GM23338 (cell line): Measurements from ENCODE around the gene CYS1. TPM values are rescaled to one million over a fixed set of nuclear protein-coding genes. Genes with fewer than 3 reads are reported as not detected.

Source experiments
- ATAC-seq: fragments of 200-7000 bp; cut with Tn5 transposase; 3 replicates; pipeline ENCODE4 v1.9.1; 2020
- DNase-seq: peaks from one replicate; pipeline ENCODE4 v3.0.0-alpha.2; 2015; ENCODE audit warnings: low spot score
- H2AFZ ChIP-seq: fragments of 200-600 bp; sonication (generic); 2 replicates; pipeline ENCODE4 v1.8.0; 2016; ENCODE audit warnings: antibody characterized with exemption, mild to moderate bottlenecking, moderate library complexity
- H3F3A ChIP-seq: fragments of 200-600 bp; sonication (generic); replicated peaks from 2 replicates; pipeline ENCODE4 v1.8.0; 2017; ENCODE audit warnings: antibody characterized with exemption, mixed run types, low read depth
- H3K27ac ChIP-seq: fragments of 200-600 bp; sonication (generic); 2 replicates; pipeline ENCODE4 v1.6.1; 2016; ENCODE audit warnings: low read depth
- H3K27me3 ChIP-seq: fragments of 200-600 bp; sonication (generic); 2 replicates; pipeline ENCODE4 v1.8.0; 2016; ENCODE audit warnings: mild to moderate bottlenecking, mixed run types, moderate library complexity; ENCODE audit not compliant: insufficient read depth
- H3K36me3 ChIP-seq: fragments of 200-600 bp; sonication (generic); 2 replicates; pipeline ENCODE4 v1.8.0; 2016; ENCODE audit warnings: mild to moderate bottlenecking; ENCODE audit not compliant: insufficient read depth
- H3K4me1 ChIP-seq: fragments of 200-600 bp; sonication (generic); 2 replicates; pipeline ENCODE4 v1.8.0; 2016; ENCODE audit warnings: mild to moderate bottlenecking, moderate library complexity; ENCODE audit not compliant: insufficient read depth
- H3K4me2 ChIP-seq: fragments of 200-600 bp; sonication (generic); 2 replicates; pipeline ENCODE4 v1.7.1; 2017; ENCODE audit warnings: mixed run types
- H3K4me3 ChIP-seq: fragments of 200-600 bp; sonication (generic); 2 replicates; pipeline ENCODE4 v1.6.1; 2016; ENCODE audit warnings: mixed run types
- H3K79me2 ChIP-seq: fragments of 200-600 bp; sonication (generic); replicated peaks from 2 replicates; pipeline ENCODE4 v1.8.0; 2017; ENCODE audit warnings: mild to moderate bottlenecking; ENCODE audit not compliant: insufficient read depth
- H3K9me2 ChIP-seq: fragments of 200-600 bp; sonication (generic); 2 replicates; pipeline ENCODE4 v1.8.0; 2017; ENCODE audit not compliant: insufficient read depth
- H4K20me1 ChIP-seq: fragments of 200-600 bp; sonication (generic); replicated peaks from 2 replicates; pipeline ENCODE4 v1.8.0; 2017; ENCODE audit warnings: mild to moderate bottlenecking; ENCODE audit not compliant: insufficient read depth
- H3K27ac Mint-ChIP-seq: 2 replicates; pipeline ENCODE4 v1.8.0; 2020; ENCODE audit warnings: inconsistent platforms, mild to moderate bottlenecking, moderate library complexity, mixed read lengths
- H3K27me3 Mint-ChIP-seq: 3 replicates; pipeline ENCODE4 v1.8.0; 2022; ENCODE audit warnings: low read depth, mild to moderate bottlenecking, moderate library complexity, mixed read lengths, inconsistent platforms; ENCODE audit not compliant: insufficient read depth, poor library complexity
- H3K36me3 Mint-ChIP-seq: 3 replicates; pipeline ENCODE4 v1.8.0; 2021; ENCODE audit warnings: low read depth, mild to moderate bottlenecking, inconsistent platforms, moderate library complexity, mixed read lengths
- H3K4me1 Mint-ChIP-seq: 3 replicates; pipeline ENCODE4 v1.8.0; 2020; ENCODE audit warnings: mild to moderate bottlenecking, inconsistent platforms, mixed read lengths
- H3K4me3 Mint-ChIP-seq: 3 replicates; pipeline ENCODE4 v1.8.0; 2021; ENCODE audit warnings: moderate library complexity, mild to moderate bottlenecking, inconsistent platforms, mixed read lengths
- H3K9me3 Mint-ChIP-seq: 3 replicates; pipeline ENCODE4 v1.8.0; 2020; ENCODE audit warnings: moderate library complexity, mild to moderate bottlenecking, inconsistent platforms, mixed read lengths
- CREB1 ChIP-seq: fragments of 250-450 bp; sonication (Bioruptor Pico); IDR thresholded peaks from 2 replicates; pipeline ENCODE4 v1.5.0; 2020; ENCODE audit warnings: low read depth, mild to moderate bottlenecking, moderate library complexity
- EZH2 ChIP-seq: fragments of 200-600 bp; sonication (generic); IDR thresholded peaks from one replicate; pipeline ENCODE4 v1.8.0; 2017; ENCODE audit warnings: antibody characterized with exemption, mild to moderate bottlenecking, low read depth; ENCODE audit not compliant: unreplicated experiment
- EZH2phosphoT487 ChIP-seq: fragments of 200-600 bp; sonication (generic); IDR thresholded peaks from one replicate; pipeline ENCODE4 v1.8.1; 2018; ENCODE audit warnings: antibody characterized with exemption; ENCODE audit not compliant: unreplicated experiment
- JUNB ChIP-seq: IDR thresholded peaks from one replicate; pipeline ENCODE4 v1.6.1; 2016; ENCODE audit warnings: antibody characterized with exemption; ENCODE audit not compliant: unreplicated experiment
- NANOG ChIP-seq: IDR thresholded peaks from 2 replicates; pipeline ENCODE4 v1.6.1; 2016; ENCODE audit warnings: antibody characterized with exemption, borderline replicate concordance
- POLR2AphosphoS5 ChIP-seq: IDR thresholded peaks from 2 replicates; pipeline ENCODE4 v1.6.1; 2016; ENCODE audit warnings: antibody characterized with exemption, low read depth
- STAT1 ChIP-seq: IDR thresholded peaks from one replicate; pipeline ENCODE4 v1.6.1; 2016; ENCODE audit warnings: antibody characterized with exemption; ENCODE audit not compliant: unreplicated experiment
- ZNF114 ChIP-seq: fragments of 250-450 bp; sonication (Bioruptor Pico); IDR thresholded peaks from 2 replicates; pipeline ENCODE4 v1.5.0; 2020; ENCODE audit warnings: mild to moderate bottlenecking, moderate library complexity
- ZNF331 ChIP-seq: fragments of 250-450 bp; sonication (Bioruptor Pico); IDR thresholded peaks from 2 replicates; pipeline ENCODE4 v1.5.0; 2020; ENCODE audit warnings: low read depth, mild to moderate bottlenecking, moderate library complexity
- ZNF462 ChIP-seq: fragments of 250-450 bp; sonication (Bioruptor Pico); IDR thresholded peaks from 2 replicates; pipeline ENCODE4 v1.5.0; 2020; ENCODE audit warnings: mild to moderate bottlenecking, moderate library complexity
- polyA plus RNA-seq: library from polyadenylated mRNA; unstranded; fragments of >200 nt; fragmentation: Nextera tagmentation; extraction: Ambion mirVana; gene quantifications from 2 replicates; pipeline ENCODE4 v1.2.1, GENCODE V29; 2016
- total RNA-seq: library from RNA; depleted of rRNA; stranded (reverse); fragments of >200 nt; shearing (Covaris generic); gene quantifications from 2 replicates; pipeline ENCODE4 v1.2.3, GENCODE V29; 2014
- TF ChIP-seq, protein P1 (sequence below): IDR thresholded peaks from 2 replicates; pipeline ENCODE4 v1.6.1; 2016; ENCODE audit warnings: antibody characterized with exemption
- TF ChIP-seq, protein P2 (sequence below): IDR thresholded peaks from one replicate; pipeline ENCODE4 v1.6.1; 2018; ENCODE audit warnings: antibody characterized with exemption; ENCODE audit not compliant: unreplicated experiment
- TF ChIP-seq, protein P3 (sequence below), 2 experiments: fragments of 200-600 bp in 1 of 2; sonication (generic) in 1 of 2; conservative IDR thresholded peaks; 2 replicates each; pipeline versions ENCODE4 v1.5.1 to v1.6.1; 2016 to 2017; ENCODE audit warnings: antibody characterized with exemption in 2 of 2, low read depth in 2 of 2, mild to moderate bottlenecking in 2 of 2, moderate library complexity in 1 of 2

Gene CYS1
- total and polyA plus RNA-seq, 2 experiments from 2014 or later = 0.31 to 0.32 TPM

DNA sequence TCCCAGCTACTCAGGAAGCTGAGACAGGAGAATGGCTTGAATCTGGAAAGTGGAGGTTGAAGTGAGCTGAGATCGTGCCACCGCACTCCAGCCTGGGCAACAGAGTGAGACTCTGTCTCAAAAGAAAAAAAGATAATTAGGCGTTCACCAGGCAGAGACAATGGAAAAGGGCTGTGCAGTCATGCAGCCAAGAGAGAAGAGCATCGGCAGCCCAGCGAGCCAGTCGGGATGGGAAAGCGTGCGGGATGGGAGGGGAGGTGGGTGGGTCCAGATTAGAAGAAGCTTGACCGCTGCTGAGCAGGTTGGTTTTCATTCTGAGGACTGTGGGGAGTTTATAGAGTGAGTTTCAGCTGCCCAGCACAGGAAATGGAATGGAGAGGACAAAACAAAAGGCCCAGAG is 15.0 kb upstream of the CYS1 start:
- Histone ChIP-seq H3K4me1 (no peaks in the 10 kb centered on the region; the same call in 1 of the 2 replicates), H3F3A (no peaks in the 10 kb centered on the region), H3K27ac (no peak overlapping the region), H3K79me2 (no peaks in the 10 kb centered on the region), H4K20me1 (no peaks in the 10 kb centered on the region), H3K4me2 (no peak overlapping the region), H3K27me3 (no peaks in the 10 kb centered on the region), H3K9me2 (no peaks in the 10 kb centered on the region), H3K4me3 (no peak overlapping the region), H3K36me3 (no peaks in the 10 kb centered on the region), H2AFZ (no peak overlapping the region)
- ATAC-seq (no peak), DNase-seq (no peak)
- Mint-ChIP-seq H3K9me3 (0 out of 3 replicates have a peak, but pooled peaks cover 8% of the 10 kb centered on the region), H3K27ac (no peak overlapping the region), H3K4me3 (no peak overlapping the region), H3K27me3 (peaks cover 12% of the 10 kb centered on the region), H3K36me3 (no peaks in the 10 kb centered on the region), H3K4me1 (peaks cover 27% of the 10 kb centered on the region)
- TF ChIP-seq, protein P1, sequence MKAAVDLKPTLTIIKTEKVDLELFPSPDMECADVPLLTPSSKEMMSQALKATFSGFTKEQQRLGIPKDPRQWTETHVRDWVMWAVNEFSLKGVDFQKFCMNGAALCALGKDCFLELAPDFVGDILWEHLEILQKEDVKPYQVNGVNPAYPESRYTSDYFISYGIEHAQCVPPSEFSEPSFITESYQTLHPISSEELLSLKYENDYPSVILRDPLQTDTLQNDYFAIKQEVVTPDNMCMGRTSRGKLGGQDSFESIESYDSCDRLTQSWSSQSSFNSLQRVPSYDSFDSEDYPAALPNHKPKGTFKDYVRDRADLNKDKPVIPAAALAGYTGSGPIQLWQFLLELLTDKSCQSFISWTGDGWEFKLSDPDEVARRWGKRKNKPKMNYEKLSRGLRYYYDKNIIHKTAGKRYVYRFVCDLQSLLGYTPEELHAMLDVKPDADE = no peak
- no peak for TF ChIP-seq NANOG
- TF ChIP-seq, protein P2, sequence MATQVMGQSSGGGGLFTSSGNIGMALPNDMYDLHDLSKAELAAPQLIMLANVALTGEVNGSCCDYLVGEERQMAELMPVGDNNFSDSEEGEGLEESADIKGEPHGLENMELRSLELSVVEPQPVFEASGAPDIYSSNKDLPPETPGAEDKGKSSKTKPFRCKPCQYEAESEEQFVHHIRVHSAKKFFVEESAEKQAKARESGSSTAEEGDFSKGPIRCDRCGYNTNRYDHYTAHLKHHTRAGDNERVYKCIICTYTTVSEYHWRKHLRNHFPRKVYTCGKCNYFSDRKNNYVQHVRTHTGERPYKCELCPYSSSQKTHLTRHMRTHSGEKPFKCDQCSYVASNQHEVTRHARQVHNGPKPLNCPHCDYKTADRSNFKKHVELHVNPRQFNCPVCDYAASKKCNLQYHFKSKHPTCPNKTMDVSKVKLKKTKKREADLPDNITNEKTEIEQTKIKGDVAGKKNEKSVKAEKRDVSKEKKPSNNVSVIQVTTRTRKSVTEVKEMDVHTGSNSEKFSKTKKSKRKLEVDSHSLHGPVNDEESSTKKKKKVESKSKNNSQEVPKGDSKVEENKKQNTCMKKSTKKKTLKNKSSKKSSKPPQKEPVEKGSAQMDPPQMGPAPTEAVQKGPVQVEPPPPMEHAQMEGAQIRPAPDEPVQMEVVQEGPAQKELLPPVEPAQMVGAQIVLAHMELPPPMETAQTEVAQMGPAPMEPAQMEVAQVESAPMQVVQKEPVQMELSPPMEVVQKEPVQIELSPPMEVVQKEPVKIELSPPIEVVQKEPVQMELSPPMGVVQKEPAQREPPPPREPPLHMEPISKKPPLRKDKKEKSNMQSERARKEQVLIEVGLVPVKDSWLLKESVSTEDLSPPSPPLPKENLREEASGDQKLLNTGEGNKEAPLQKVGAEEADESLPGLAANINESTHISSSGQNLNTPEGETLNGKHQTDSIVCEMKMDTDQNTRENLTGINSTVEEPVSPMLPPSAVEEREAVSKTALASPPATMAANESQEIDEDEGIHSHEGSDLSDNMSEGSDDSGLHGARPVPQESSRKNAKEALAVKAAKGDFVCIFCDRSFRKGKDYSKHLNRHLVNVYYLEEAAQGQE = no peak
- no peak for TF ChIP-seq ZNF114 (CRISPR knock-in tag)
- no peak for TF ChIP-seq JUNB
- TF ChIP-seq, protein P3, sequence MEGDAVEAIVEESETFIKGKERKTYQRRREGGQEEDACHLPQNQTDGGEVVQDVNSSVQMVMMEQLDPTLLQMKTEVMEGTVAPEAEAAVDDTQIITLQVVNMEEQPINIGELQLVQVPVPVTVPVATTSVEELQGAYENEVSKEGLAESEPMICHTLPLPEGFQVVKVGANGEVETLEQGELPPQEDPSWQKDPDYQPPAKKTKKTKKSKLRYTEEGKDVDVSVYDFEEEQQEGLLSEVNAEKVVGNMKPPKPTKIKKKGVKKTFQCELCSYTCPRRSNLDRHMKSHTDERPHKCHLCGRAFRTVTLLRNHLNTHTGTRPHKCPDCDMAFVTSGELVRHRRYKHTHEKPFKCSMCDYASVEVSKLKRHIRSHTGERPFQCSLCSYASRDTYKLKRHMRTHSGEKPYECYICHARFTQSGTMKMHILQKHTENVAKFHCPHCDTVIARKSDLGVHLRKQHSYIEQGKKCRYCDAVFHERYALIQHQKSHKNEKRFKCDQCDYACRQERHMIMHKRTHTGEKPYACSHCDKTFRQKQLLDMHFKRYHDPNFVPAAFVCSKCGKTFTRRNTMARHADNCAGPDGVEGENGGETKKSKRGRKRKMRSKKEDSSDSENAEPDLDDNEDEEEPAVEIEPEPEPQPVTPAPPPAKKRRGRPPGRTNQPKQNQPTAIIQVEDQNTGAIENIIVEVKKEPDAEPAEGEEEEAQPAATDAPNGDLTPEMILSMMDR (conservative IDR thresholded peaks at IDR 0.05; ENCODE audit: low read depth in 2 of 2) = no peak
- TF ChIP-seq ZNF331 (CRISPR knock-in tag) = no peak
- TF ChIP-seq ZNF462 (CRISPR knock-in tag) = no peak
- TF ChIP-seq STAT1 = no peak
- no peak for TF ChIP-seq EZH2
- no peak for TF ChIP-seq EZH2phosphoT487
- no peak for TF ChIP-seq CREB1
- TF ChIP-seq POLR2AphosphoS5 = no peak
